Measurements from ENCODE around the gene PALM. TPM values are rescaled to one million over a fixed set of nuclear protein-coding genes. Genes with fewer than 3 reads are reported as not detected.

Gene PALM
- total and polyA plus RNA-seq, 9 of the 15 experiments (the other 6 are each of a cell fraction or from before 2014, with no cell fraction given), result 0.04 to 6.6 (median 1.7) TPM

- TF ChIP-seq AFF4 (CRISPR knock-in tag; IDR thresholded peaks at IDR 0.05) (no peak), HOXB6 (CRISPR knock-in tag; IDR thresholded peaks at IDR 0.05; ENCODE audit: borderline replicate concordance) (no peak)
- TF ChIP-seq, protein P1, sequence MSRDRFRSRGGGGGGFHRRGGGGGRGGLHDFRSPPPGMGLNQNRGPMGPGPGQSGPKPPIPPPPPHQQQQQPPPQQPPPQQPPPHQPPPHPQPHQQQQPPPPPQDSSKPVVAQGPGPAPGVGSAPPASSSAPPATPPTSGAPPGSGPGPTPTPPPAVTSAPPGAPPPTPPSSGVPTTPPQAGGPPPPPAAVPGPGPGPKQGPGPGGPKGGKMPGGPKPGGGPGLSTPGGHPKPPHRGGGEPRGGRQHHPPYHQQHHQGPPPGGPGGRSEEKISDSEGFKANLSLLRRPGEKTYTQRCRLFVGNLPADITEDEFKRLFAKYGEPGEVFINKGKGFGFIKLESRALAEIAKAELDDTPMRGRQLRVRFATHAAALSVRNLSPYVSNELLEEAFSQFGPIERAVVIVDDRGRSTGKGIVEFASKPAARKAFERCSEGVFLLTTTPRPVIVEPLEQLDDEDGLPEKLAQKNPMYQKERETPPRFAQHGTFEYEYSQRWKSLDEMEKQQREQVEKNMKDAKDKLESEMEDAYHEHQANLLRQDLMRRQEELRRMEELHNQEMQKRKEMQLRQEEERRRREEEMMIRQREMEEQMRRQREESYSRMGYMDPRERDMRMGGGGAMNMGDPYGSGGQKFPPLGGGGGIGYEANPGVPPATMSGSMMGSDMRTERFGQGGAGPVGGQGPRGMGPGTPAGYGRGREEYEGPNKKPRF (IDR thresholded peaks at IDR 0.05; ENCODE audit: low read depth, low read length), result no peak
These were observed 82.4 kb downstream of the PALM start (continued) for GRCh38 chr19:791007-791566.

Measured in K562 (cell line).